Measurements from ENCODE around the gene COL12A1. TPM values are rescaled to one million over a fixed set of nuclear protein-coding genes. Genes with fewer than 3 reads are reported as not detected.

The COL12A1 gene
- total RNA-seq, 1 experiment from 2014 or later, result 0.96 TPM

DNA sequence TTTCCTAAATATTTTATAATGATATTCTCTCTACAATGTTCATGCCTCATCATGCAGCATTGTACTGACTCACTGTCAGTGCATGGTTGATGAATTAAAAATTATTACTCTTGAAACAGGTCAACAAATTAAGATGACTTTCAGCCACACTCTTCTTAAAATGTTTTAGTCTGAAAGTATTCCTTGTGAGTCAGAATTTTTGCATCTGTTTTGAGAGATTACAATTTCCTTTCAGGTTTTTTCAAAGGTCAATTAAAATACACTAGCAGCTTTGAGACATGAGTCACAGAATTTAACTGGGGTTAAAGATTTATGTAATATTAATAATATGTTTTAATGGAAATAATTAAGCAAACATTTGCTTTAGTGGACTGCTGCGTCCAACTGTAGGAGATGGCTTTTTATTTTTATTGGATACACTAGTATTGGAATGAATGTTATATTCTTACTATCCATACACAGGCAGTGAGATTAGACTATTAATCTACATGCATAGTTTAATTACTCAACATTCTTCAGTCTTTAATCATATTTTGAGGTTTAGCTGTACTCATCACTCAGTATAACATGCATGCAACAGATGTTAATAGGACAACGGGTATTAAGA is 9.7 kb downstream of the COL12A1 start:
- H3K27ac Mint-ChIP-seq, result no peak overlapping the region
- no peak overlapping the region for H2AK5ac ChIP-seq (ENCODE audit: insufficient read length, low read length)
- no peaks in the 10 kb centered on the region for H3K4me1 ChIP-seq (ENCODE audit: insufficient read depth, low read length)
- no peak overlapping the region for H2AFZ ChIP-seq (ENCODE audit: low read length)
- H2BK20ac ChIP-seq (ENCODE audit: low read depth, low read length, poor library complexity, severe bottlenecking), result no peak overlapping the region
- no peak overlapping the region for H3K56ac ChIP-seq (ENCODE audit: insufficient read length, low read depth, low read length)
- no peaks in the 10 kb centered on the region for H3K27me3 ChIP-seq (ENCODE audit: insufficient read depth, low read length)
- H2BK5ac ChIP-seq (ENCODE audit: insufficient read length, low read length), result no peak overlapping the region
- no peak overlapping the region for H3K18ac ChIP-seq (ENCODE audit: insufficient read length, low read depth, low read length)
- no peak overlapping the region for H3K14ac ChIP-seq (ENCODE audit: insufficient read depth, low read length)
- no peak overlapping the region for H3K27ac ChIP-seq (ENCODE audit: insufficient read length, low read depth, low read length)
- H3K4me3 Mint-ChIP-seq, result no peak overlapping the region
- H3K9ac ChIP-seq (ENCODE audit: extremely low read depth, insufficient read length, low read length), result no peak overlapping the region
- H3K36me3 Mint-ChIP-seq (ENCODE audit: insufficient read depth in 1 of 3, low read depth in 3 of 3), result no peaks in the 10 kb centered on the region
- H2BK12ac ChIP-seq (ENCODE audit: insufficient read length, low read depth, low read length), result no peak overlapping the region
- no peak overlapping the region for H4K5ac ChIP-seq (ENCODE audit: insufficient read length, low read depth, low read length)
- H3K79me1 ChIP-seq (ENCODE audit: insufficient read depth, low read depth, low read length, poor library complexity, severe bottlenecking), result no peaks in the 10 kb centered on the region
- no peaks in the 10 kb centered on the region for H3K9me3 ChIP-seq (ENCODE audit: control insufficient read depth, low read depth, low read length)
- no peak for DNase-seq
- H3K27me3 Mint-ChIP-seq (ENCODE audit: low read depth), result peaks cover 18% of the 10 kb centered on the region
- no peak for TF ChIP-seq CTCF (conservative IDR thresholded peaks at IDR 0.05)
- no CpG with 5 or more reads among the region's 2 CpGs for WGBS (ENCODE audit: extremely low coverage, insufficient read length, low lambda C conversion rate)
- H3K4me2 ChIP-seq (ENCODE audit: insufficient read depth, insufficient read length, low read length), result no peak overlapping the region
- no peak overlapping the region for H2BK15ac ChIP-seq (ENCODE audit: low read depth, low read length)
- no peaks in the 10 kb centered on the region for H4K20me1 ChIP-seq (ENCODE audit: control insufficient read depth, insufficient read depth, insufficient read length)
- no peak overlapping the region for H2BK120ac ChIP-seq (ENCODE audit: low read depth, low read length, poor library complexity, severe bottlenecking)
- no peak overlapping the region for H4K91ac ChIP-seq (ENCODE audit: insufficient read length, low read depth, low read length)
- no peak overlapping the region for H3K4ac ChIP-seq (ENCODE audit: low read depth, low read length)
- H3K23ac ChIP-seq (ENCODE audit: insufficient read length, low read depth, low read length), result no peak overlapping the region
- no peaks in the 10 kb centered on the region for H3K23me2 ChIP-seq (ENCODE audit: insufficient read length, low read depth, low read length, poor library complexity, severe bottlenecking)
- H3K4me1 Mint-ChIP-seq, result no peaks in the 10 kb centered on the region
- H4K8ac ChIP-seq (replicated peaks; ENCODE audit: insufficient read length, low read depth, low read length), result no peak overlapping the region
- H3T11ph ChIP-seq (ENCODE audit: low read length), result no peak overlapping the region
- no peaks in the 10 kb centered on the region for H3K79me2 ChIP-seq (ENCODE audit: insufficient read depth, low read length)
- H3K9me3 Mint-ChIP-seq, result no peaks in the 10 kb centered on the region

Data from H9 (cell line).